HepG2 (cell line): ENCODE measurements around the gene HSPB7. TPM values are rescaled to one million over a fixed set of nuclear protein-coding genes. Genes with fewer than 3 reads are reported as not detected.

Source experiments
- ATAC-seq: fragments of 200-7000 bp; cut with Tn5 transposase; 3 replicates; pipeline ENCODE4 v1.9.1; 2020; ENCODE audit warnings: mild to moderate bottlenecking, moderate library complexity
- BruUV-seq: library from RNA; stranded (reverse); fragments of 400-500 nt; replicated peaks from 2 replicates; lab custom pipeline; 2021; lab: Mats Ljungman, UMichigan
- CTCF ChIA-PET: fragments of 300-600 bp; formaldehyde crosslinking; extraction: SDS; loops from one replicate; lab custom pipeline; 2021; ENCODE audit warnings: low total read pairs, inconsistent platforms, low intra/inter-chr PET ratio; lab: Yijun Ruan, JAX
- POLR2A ChIA-PET: fragments of 350-600 bp; sonication (Branson Sonifier 250); formaldehyde crosslinking; loops from one replicate; lab custom pipeline; 2020; ENCODE audit warnings: antibody characterized with exemption, inconsistent platforms; lab: Yijun Ruan, JAX
- DNase-seq: peaks from one replicate; pipeline ENCODE4 v3.0.0-alpha.2; 2015; ENCODE audit warnings: low spot score
- FAIRE-seq: peaks from 3 replicates; lab custom pipeline; 2011; peaks lifted over from hg19 to GRCh38; lab: Jason Lieb, UNC
- H2AFZ ChIP-seq: one replicate; pipeline ENCODE4 v1.6.1; 2011; ENCODE audit warnings: low read length, inconsistent platforms
- H3K27ac ChIP-seq: fragments of 300-600 bp; 3 replicates; pipeline ENCODE4 v1.8.0; 2011; ENCODE audit warnings: mixed run types, mild to moderate bottlenecking, mixed read lengths, low read length, inconsistent platforms; ENCODE audit not compliant: insufficient read depth; ENCODE audit errors: extremely low read length
- H3K27me3 ChIP-seq, 2 experiments: fragments of 200-600 bp in 1 of 2; 2 replicates in 1 of 2; 3 replicates in 1 of 2; pipeline versions ENCODE4 v1.6.0 to v1.8.0; 2011; ENCODE audit warnings: low read length in 2 of 2, mild to moderate bottlenecking in 2 of 2, moderate library complexity in 2 of 2, inconsistent platforms in 1 of 2; ENCODE audit not compliant: insufficient read depth in 2 of 2, control insufficient read depth in 1 of 2
- H3K36me3 ChIP-seq, 2 experiments: fragments of 200-600 bp in 1 of 2; replicated peaks in 1 of 2; 2 replicates in 1 of 2; 3 replicates in 1 of 2; pipeline versions ENCODE4 v1.5.1 to v1.8.0; 2011; ENCODE audit warnings: low read length in 2 of 2, inconsistent platforms in 1 of 2; ENCODE audit not compliant: insufficient read depth in 2 of 2, control insufficient read depth in 1 of 2
- H3K4me1 ChIP-seq: 2 replicates; pipeline ENCODE4 v1.5.1; 2012; ENCODE audit warnings: low read length, inconsistent platforms; ENCODE audit not compliant: insufficient read depth
- H3K4me2 ChIP-seq: 2 replicates; pipeline ENCODE4 v1.6.0; 2011; ENCODE audit warnings: low read depth, low read length, inconsistent platforms
- H3K4me3 ChIP-seq, 3 experiments: fragments of 200-600 bp in 1 of 3; sonication (generic), shearing (Covaris generic) in 1 of 3; replicated peaks in 1 of 3; 2 replicates each; pipeline ENCODE4 v1.5.1; 2011 to 2016; ENCODE audit warnings: low read length in 3 of 3, inconsistent platforms in 2 of 3, low read depth in 2 of 3, mild to moderate bottlenecking in 2 of 3, control low read depth in 1 of 3, mixed read lengths in 1 of 3; ENCODE audit not compliant: insufficient read depth in 1 of 3
- H3K79me2 ChIP-seq: one replicate; pipeline ENCODE4 v1.6.1; 2011; ENCODE audit warnings: low read length, inconsistent platforms; ENCODE audit not compliant: insufficient read depth
- H3K9ac ChIP-seq: 2 replicates; pipeline ENCODE4 v1.6.0; 2011; ENCODE audit warnings: mild to moderate bottlenecking, low read depth, low read length, inconsistent platforms; ENCODE audit not compliant: insufficient read depth
- H3K9me3 ChIP-seq: 2 replicates; pipeline ENCODE4 v1.5.1; 2012; ENCODE audit warnings: mild to moderate bottlenecking, low read length
- H4K20me1 ChIP-seq: 2 replicates; pipeline ENCODE4 v1.6.0; 2011; ENCODE audit warnings: inconsistent platforms, mild to moderate bottlenecking, low read length, moderate library complexity; ENCODE audit not compliant: insufficient read depth
- AKAP8 ChIP-seq: sonication (generic); formaldehyde crosslinking; IDR thresholded peaks from 2 replicates; pipeline ENCODE4 v1.5.1; 2020; ENCODE audit warnings: mild to moderate bottlenecking, missing genetic modification reagents
- CREM ChIP-seq, 2 experiments: sonication (generic) in 1 of 2; formaldehyde crosslinking in 1 of 2; IDR thresholded peaks; 2 replicates each; pipeline versions ENCODE4 v1.4.0 to v1.6.1; 2016 to 2020; ENCODE audit warnings: antibody characterized with exemption in 1 of 2, mild to moderate bottlenecking in 1 of 2, missing genetic modification reagents in 1 of 2
- SMAD1 ChIP-seq: sonication (generic); formaldehyde crosslinking; IDR thresholded peaks from 2 replicates; pipeline ENCODE4 v1.4.0; 2020; ENCODE audit warnings: missing genetic modification reagents, low read depth, mild to moderate bottlenecking, borderline replicate concordance
- ZNF430 ChIP-seq: sonication (generic); formaldehyde crosslinking; IDR thresholded peaks from 2 replicates; pipeline ENCODE4 v1.9.0; 2021; ENCODE audit warnings: mild to moderate bottlenecking, missing genetic modification reagents
- ZNF501 ChIP-seq: sonication (generic); formaldehyde crosslinking; IDR thresholded peaks from 2 replicates; pipeline ENCODE4 v1.5.1; 2020; ENCODE audit warnings: mild to moderate bottlenecking, moderate library complexity, missing genetic modification reagents
- ZNF605 ChIP-seq: sonication (generic); formaldehyde crosslinking; IDR thresholded peaks from 2 replicates; pipeline ENCODE4 v1.8.0; 2022; ENCODE audit warnings: mild to moderate bottlenecking, missing genetic modification reagents
- WGBS: methylation state at CpG from one replicate; pipeline ENCODE4 v1.1.6; 2017; ENCODE audit warnings: low lambda C conversion rate; 5-methylcytosine and 5-hydroxymethylcytosine counted together
- in situ Hi-C: cut with HindIII; loops from 2 replicates; pipeline ENCODE4 v1.10.0; 2017; ENCODE audit warnings: low pct_unique_long_range_greater_than_20kb; ENCODE audit not compliant: extremely low pct_ligation_motif_present
- intact Hi-C: fragments of 100-400 bp; cut with micrococcal nuclease; formaldehyde crosslinking; loops from one replicate; pipeline ENCODE4 v1.10.0; 2022; ENCODE audit not compliant: unreplicated experiment
- polyA plus RNA-seq, 8 experiments: library from polyadenylated mRNA; depleted of rRNA in 3 of 8; stranded (reverse) in 7 of 8; unstranded in 1 of 8; fragments of >200 nt; fragmentation: Illumina TruSeq in 4 of 8; extraction: Trizol in 4 of 8; gene quantifications; 2 replicates each; pipeline versions ENCODE4 v1.2.1 to v1.2.3, GENCODE V29; 2011 to 2016; ENCODE audit warnings: low read depth in 4 of 8, missing spikeins in 1 of 8, mixed read lengths in 1 of 8; ENCODE audit not compliant: insufficient read depth in 1 of 8
- total RNA-seq, 5 experiments: library from RNA; depleted of rRNA; stranded (reverse); fragments of >200 nt; fragmentation: Illumina TruSeq; extraction: Trizol; gene quantifications; 2 replicates each; pipeline ENCODE4 v1.2.3, GENCODE V29; 2016; ENCODE audit warnings: low read depth in 1 of 5
- TF ChIP-seq, protein P1 (sequence below): sonication (generic); formaldehyde crosslinking; IDR thresholded peaks from 2 replicates; pipeline ENCODE4 v1.4.0; 2020; ENCODE audit warnings: missing genetic modification reagents, borderline replicate concordance
- TF ChIP-seq, protein P2 (sequence below): sonication (generic); IDR thresholded peaks from 2 replicates; pipeline ENCODE4 v1.6.1; 2016; ENCODE audit warnings: low read depth, borderline replicate concordance
- TF ChIP-seq, protein P3 (sequence below): sonication (generic); formaldehyde crosslinking; conservative IDR thresholded peaks from 2 replicates; pipeline ENCODE4 v1.8.0; 2022; ENCODE audit warnings: mild to moderate bottlenecking, moderate library complexity, missing genetic modification reagents

The HSPB7 gene
- total and polyA plus RNA-seq, 2 of the 13 experiments (the other 11 are each of a cell fraction or from before 2014, with no cell fraction given), result 0.20 TPM; not detected in 1

DNA sequence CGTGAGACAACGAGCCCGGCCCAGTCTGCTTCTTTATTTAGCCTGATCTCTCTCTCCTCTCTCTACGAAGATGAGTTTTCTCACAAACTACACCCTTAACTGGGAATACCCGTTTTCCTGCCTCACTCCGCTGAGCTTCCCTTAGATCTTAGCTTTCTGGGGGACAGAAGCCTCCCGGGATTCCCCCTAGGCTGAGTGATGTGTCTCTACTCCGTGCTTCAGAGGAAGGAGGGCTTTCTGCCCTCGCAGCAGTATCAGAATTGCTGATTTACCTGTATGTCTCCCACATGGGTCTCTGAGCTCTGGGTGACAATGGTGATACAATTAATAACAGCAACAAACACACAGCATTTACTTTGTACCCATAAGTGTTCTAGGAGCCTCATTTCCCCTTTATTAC lies 43.0 kb downstream of the HSPB7 start:
- intact Hi-C loops (no loop called here), in situ Hi-C loops (no loop called here)
- Histone ChIP-seq H3K27me3 (no peaks in the 10 kb centered on the region), H3K9ac (peak overlapping the region; percentile 72), H3K36me3 (peaks cover 2 to 12% of the 10 kb centered on the region in 2 experiments; a peak in 4 of 5 replicates), H3K79me2 (peaks cover 16% of the 10 kb centered on the region), H3K4me3 (peak overlapping the region; percentile 87 to 97 (median 94)), H3K27ac (peak overlapping the region; percentile 46), H4K20me1 (no peaks in the 10 kb centered on the region), H3K9me3 (no peaks in the 10 kb centered on the region), H3K4me2 (peak overlapping the region; percentile 92), H3K4me1 (peaks cover 38% of the 10 kb centered on the region), H2AFZ (no peak overlapping the region)
- ChIA-PET POLR2A (interaction anchor here (2.0 to 2.1 kb wide), 2 partner anchors 30 to 128 kb away, joined by 6 to 10 read pairs; partner anchors contain the start of genes SPEN and SRARP), CTCF (no interaction called here)
- TSS peak; percentile 69 for BruUV-seq
- ATAC-seq (no peak), DNase-seq (no peak), FAIRE-seq (no peak)
- TF ChIP-seq CREM (IDR thresholded peaks at IDR 0.05), result no peak
- TF ChIP-seq CREM (CRISPR knock-in tag; IDR thresholded peaks at IDR 0.05), result no peak
- TF ChIP-seq, protein P1, sequence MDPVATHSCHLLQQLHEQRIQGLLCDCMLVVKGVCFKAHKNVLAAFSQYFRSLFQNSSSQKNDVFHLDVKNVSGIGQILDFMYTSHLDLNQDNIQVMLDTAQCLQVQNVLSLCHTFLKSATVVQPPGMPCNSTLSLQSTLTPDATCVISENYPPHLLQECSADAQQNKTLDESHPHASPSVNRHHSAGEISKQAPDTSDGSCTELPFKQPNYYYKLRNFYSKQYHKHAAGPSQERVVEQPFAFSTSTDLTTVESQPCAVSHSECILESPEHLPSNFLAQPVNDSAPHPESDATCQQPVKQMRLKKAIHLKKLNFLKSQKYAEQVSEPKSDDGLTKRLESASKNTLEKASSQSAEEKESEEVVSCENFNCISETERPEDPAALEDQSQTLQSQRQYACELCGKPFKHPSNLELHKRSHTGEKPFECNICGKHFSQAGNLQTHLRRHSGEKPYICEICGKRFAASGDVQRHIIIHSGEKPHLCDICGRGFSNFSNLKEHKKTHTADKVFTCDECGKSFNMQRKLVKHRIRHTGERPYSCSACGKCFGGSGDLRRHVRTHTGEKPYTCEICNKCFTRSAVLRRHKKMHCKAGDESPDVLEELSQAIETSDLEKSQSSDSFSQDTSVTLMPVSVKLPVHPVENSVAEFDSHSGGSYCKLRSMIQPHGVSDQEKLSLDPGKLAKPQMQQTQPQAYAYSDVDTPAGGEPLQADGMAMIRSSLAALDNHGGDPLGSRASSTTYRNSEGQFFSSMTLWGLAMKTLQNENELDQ, result no peak
- TF ChIP-seq AKAP8 (CRISPR knock-in tag), result no peak
- TF ChIP-seq, protein P2, sequence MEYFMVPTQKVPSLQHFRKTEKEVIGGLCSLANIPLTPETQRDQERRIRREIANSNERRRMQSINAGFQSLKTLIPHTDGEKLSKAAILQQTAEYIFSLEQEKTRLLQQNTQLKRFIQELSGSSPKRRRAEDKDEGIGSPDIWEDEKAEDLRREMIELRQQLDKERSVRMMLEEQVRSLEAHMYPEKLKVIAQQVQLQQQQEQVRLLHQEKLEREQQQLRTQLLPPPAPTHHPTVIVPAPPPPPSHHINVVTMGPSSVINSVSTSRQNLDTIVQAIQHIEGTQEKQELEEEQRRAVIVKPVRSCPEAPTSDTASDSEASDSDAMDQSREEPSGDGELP, result no peak
- 0 out of 2 replicates have a peak, but pooled peaks have one; percentile 4 for TF ChIP-seq ZNF501
- TF ChIP-seq ZNF430, result 0 out of 2 replicates have a peak, but pooled peaks have one; percentile 30
- TF ChIP-seq, protein P3, sequence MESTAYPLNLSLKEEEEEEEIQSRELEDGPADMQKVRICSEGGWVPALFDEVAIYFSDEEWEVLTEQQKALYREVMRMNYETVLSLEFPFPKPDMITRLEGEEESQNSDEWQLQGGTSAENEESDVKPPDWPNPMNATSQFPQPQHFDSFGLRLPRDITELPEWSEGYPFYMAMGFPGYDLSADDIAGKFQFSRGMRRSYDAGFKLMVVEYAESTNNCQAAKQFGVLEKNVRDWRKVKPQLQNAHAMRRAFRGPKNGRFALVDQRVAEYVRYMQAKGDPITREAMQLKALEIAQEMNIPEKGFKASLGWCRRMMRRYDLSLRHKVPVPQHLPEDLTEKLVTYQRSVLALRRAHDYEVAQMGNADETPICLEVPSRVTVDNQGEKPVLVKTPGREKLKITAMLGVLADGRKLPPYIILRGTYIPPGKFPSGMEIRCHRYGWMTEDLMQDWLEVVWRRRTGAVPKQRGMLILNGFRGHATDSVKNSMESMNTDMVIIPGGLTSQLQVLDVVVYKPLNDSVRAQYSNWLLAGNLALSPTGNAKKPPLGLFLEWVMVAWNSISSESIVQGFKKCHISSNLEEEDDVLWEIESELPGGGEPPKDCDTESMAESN (CRISPR knock-in tag), result no peak
- no peak for TF ChIP-seq SMAD1
- 0 out of 2 replicates have a peak, but pooled peaks have one; percentile 17 for TF ChIP-seq ZNF605
- WGBS, result 67% methylated on average over 9 of the region's 9 CpGs
